GM21723 (cell line): ENCODE data around the gene TNNC2.
A peak's percentile ranks its signal among the peaks of the same experiment; 100 is the strongest.
"Not testable (repeated sequence)": the region's sequence is repeated elsewhere in the genome, so short reads cannot be mapped to it uniquely, and the experiment has no call there.

Experiments
- ATAC-seq: cut with Tn5 transposase; IDR thresholded peaks from one replicate; pipeline ENCODE4 v1.9.1; 2021; ENCODE audit warnings: mild to moderate bottlenecking, moderate library complexity; ENCODE audit not compliant: unreplicated experiment

The TNNC2 gene

DNA sequence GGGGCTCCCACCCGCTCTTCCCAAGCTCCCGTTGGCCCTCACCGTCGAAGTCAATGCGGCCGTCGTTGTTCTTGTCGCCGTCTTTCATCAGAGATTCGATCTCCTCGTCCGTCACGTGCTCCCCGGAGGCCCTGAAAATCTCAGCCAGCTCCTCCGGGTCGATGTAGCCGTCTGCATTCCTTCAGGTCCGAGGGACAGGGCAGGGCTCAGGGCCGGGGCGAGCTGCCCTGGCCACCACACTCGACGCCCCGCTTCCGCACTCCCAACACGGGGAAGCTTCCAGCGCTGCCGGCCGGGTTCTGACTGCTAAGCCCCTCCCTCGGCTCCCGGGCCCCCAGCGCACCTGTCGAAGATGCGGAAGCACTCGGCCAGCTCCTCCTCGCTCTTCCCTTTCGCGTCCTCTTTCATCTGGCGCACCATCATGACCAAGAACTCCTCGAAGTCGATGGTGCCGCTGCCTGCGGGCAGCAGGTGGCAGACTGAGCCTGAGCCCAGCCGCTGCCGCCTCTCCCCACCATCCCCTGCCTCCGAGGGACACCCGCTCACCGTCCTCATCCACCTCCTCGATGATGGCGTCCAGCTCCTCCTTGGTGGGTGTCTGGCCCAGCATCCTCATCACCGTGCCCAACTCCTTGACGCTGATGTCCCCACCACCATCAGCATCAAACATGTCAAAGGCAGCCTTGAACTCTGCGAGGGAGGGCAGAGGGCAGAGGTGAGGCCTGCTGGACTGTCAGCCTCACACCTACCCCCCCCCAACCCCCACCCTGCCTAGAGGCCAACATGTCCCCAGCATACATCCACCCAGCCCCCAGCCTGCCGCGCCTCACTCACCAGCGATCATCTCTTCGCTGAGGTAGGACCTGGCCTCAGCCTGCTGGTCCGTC lies 2.9 kb downstream of the TNNC2 start:
- ATAC-seq = no peak

- ATAC-seq = no peak
These were observed 4.3 kb downstream of the TNNC2 start for GRCh38 chr20:45822857-45823256.

GRCh38 chr20:45821947-45822346 lies 5.2 kb downstream of the TNNC2 start:
- ATAC-seq = no peak

DNA sequence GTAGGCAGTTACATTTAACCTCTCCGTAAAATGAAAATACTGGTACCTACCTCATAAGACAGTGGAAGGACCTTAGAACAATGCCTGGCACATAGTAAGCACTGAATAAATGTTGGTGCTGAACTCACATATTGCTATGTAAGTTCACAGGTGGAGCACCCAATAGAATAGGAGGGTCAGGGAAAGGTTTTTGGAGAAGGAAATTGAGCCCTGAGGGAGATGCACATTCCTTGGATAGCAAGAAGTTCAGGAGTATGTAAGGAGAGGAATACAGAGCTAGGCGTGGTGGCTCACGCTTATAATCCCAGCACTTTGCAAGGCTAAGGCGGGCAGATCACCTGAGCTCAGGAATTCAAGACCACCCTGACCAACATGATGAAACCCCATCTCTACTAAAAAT lies 7.6 kb downstream of the TNNC2 start:
- ATAC-seq = no peak

GRCh38 chr20:45818239-45818638 lies 8.9 kb downstream of the TNNC2 start:
- no peak for ATAC-seq

GRCh38 chr20:45817376-45818194 lies 9.5 kb downstream of the TNNC2 start:
- no peak for ATAC-seq

DNA sequence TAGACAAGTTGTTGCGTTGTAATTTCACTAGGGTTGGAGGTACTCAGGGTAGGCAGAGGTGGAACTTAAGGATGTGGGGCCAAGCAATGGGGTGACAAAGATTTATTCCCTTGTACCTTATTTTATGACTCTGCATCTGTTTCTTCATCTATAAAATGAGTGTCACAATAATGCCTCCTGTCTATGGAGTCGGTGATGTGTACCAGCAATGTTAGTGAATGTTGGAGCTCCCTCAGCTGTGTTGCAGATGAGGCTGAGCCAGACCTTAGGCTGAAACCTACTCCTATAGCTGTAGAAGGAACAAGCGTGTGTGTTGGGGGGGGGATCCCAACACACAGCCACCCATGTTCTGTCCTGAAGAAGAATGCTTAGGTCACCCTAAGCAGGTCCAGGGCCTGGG lies 10.2 kb downstream of the TNNC2 start:
- ATAC-seq = no peak

DNA sequence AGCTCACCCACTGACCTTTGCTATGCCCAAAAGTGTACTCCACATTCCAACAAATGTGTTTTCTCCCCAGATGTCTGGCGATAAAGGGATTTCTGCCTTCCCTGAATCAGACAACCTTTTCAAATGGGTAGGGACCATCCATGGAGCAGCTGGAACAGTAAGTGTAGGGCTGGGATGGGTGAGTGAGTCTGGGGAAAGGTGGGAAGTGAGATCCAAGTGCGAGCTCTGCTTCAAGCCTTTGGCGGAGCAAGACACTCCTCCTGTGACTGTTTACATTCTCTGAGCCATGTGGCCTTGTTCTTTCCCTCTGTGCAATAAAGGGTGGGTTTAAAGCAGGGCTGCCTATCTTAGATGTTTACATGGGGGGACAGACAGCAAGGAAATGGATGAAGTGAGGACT lies 12.8 kb downstream of the TNNC2 start:
- no peak for ATAC-seq

- ATAC-seq = no peak
These were observed 13.6 kb downstream of the TNNC2 start for GRCh38 chr20:45813489-45813888.

GRCh38 chr20:45813006-45813340 lies 14.1 kb downstream of the TNNC2 start:
- no peak for ATAC-seq

DNA sequence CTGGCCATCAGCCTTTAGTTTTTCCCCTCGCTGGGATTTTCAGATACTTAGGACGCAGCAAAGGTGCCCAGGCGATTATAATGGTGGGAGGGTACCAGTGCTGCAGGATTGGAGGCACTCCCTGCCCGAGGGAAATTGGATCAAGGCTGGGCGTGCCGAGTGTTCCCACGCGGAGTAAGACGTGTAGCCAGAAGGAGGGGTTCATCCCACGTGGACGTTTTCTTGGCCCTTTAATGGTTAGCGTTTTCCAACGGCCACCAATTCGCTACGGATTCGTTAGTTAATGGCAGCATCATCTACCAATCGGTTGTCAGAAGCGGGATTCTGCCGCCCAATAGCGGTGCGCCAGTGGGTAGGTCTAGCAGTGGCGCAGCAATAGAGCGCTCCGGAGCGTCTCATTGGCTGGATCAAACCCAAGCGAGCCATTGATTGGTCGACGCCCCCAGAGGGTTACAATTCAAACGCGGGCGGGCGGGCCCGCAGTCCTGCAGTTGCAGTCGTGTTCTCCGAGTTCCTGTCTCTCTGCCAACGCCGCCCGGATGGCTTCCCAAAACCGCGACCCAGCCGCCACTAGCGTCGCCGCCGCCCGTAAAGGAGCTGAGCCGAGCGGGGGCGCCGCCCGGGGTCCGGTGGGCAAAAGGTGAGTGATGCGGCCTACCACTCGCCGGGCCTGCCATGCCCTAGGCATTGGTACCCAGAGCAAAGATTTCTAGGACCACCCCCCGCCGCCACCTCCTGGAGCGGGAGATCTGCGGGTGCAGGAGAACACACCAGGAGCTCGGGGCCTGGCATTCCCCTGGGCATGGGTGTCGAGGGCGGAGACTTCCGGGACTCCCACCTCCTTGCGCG lies 14.7 kb downstream of the TNNC2 start, which contains the start of gene UBE2C:
Gene UBE2C (plus strand): TSS at position 488 of the 849 bp plus-strand sequence. CDS start 52 bp downstream, at position 540.
- peak; percentile 95 for ATAC-seq

DNA sequence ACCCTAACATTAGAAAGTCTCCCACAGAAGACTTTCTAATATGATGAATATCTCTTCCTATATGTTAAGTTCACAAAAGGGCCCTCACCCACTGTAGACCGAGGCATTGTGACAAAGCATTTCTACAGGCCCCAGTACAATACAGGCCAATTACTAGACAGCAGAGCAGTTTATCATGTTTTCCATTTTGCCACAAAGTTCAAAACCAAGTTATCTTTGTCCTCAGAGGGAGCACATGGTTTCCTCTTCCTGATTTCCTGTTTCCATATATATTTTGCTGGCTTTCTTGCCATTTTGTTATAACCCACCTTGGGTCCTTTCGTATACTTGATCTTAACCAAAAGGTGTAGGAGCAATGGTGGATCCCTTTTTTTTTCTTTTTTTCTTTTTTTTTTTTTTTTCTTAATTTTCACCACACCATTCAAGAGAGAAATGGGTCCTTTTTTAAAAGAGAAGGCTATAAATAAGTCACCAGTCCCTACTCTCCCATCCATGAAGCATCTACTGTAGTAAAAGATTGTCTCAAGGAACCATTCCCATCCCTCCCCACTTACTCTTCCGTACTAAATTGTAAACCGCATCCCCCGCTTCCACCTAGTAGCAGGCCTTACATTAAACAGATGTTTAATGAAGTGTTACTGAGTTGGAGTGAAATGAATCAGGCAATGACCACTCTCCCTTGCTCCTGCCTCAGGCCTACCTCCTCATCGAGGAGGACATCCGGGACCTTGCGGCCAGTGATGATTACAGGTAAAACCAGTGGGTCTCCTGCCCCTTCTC lies 16.7 kb downstream of the TNNC2 start:
- no peak for ATAC-seq

DNA sequence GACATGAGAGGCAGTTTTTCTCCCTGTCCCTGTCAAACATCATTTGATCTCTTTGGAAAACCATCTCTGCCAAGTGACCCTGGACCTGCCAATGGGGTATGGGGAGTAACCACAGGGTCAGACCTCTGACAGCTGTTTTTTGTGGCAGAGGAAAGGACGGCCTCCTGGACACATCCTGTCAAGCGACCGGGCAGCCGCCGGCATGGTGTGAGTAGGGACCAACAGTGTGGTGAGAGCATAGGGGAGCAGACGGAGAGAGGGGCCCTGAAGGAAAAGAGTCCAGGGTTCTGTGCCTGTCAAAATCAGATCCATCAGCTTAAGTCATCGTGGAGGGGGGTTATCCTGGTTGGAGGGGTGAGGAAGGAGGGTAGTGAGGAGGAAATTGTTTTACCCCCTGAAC lies 25.3 kb downstream of the TNNC2 start:
- no peak for ATAC-seq

DNA sequence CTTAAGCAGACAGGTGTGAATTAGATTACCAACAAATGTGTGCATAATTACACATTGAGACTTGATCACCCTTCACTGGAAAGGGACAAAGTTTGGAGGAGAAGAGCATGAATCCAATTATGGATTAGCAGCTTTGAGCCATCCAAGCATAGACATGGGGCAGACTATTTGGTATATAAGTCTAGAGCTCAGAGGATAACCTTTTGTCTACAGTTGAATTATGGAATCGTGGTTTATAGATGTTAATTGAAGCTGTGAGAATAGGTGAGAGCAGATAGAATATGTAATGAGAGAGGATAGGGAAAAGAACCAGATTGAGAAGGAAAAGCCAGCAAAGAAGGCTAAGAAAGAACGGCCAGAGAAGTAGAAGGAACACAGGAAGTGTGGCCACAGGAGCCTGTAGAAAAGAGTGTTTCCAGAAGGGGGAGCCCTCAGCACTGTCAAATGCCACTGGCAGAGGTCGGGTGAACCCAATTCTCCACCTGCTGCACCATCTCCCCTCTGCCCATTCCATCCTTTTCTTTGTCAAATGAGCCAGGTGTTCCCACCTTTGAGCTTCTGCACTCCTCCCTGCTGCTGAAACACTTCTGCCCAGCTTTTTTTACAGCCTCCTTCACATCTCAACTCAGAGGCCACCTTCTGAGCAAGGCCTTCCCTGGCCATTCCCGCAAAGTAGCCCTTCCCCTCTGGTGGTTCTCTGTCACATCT lies 28.0 kb downstream of the TNNC2 start:
- ATAC-seq = peak; percentile 56

GRCh38 chr20:45797955-45798354 lies 29.2 kb downstream of the TNNC2 start:
- not testable (repeated sequence) for ATAC-seq

DNA sequence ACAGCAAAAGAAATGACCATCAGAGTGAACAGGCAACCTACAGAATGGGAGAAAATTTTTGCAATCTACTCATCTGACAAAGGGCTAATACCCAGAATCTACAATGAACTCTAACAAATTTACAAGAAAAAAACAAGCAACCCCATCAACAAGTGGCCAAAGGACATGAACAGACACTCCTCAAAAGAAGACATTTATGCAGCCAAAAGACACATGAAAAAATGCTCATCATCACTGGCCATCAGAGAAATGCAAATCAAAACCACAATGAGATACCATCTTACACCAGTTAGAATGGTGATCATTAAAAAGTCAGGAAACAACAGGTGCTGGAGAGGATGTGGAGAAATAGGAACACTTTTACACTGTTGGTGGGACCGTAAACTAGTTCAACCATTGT lies 29.6 kb downstream of the TNNC2 start:
- ATAC-seq = not testable (repeated sequence)

DNA sequence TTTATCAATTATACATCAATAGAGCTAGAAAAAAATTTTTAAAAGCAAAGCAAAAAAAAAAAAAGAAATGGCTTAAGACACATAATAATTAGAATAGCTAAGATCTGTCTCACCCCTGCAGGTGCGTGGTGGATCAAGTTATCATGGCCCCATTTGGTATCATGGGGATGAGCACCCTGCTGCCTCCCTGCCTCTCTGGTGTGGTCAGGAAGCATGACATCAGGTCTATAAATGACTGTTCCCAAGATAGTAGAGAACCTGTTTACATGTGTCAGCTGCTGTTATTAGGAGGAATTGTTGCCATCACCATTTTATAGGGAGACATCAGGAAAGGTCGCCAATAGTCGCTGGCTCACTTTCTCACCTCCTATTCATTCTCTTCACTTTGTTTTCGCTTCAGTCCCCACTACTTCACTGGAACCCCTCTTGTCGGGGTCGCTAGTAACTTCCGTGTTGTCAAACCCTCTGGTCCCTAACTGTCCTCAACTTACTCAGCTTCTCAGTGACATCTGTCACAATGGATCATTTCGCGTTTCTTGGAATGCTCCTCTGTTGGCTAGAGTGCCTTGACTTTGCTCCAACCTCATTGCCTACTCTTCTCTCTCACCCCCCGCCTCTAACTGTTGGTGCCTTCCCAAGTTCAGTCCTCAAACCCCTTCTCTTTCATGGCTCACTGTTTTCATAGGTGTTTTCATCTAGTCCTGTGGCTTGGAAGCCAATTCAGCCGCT lies 30.6 kb downstream of the TNNC2 start:
- no peak for ATAC-seq

DNA sequence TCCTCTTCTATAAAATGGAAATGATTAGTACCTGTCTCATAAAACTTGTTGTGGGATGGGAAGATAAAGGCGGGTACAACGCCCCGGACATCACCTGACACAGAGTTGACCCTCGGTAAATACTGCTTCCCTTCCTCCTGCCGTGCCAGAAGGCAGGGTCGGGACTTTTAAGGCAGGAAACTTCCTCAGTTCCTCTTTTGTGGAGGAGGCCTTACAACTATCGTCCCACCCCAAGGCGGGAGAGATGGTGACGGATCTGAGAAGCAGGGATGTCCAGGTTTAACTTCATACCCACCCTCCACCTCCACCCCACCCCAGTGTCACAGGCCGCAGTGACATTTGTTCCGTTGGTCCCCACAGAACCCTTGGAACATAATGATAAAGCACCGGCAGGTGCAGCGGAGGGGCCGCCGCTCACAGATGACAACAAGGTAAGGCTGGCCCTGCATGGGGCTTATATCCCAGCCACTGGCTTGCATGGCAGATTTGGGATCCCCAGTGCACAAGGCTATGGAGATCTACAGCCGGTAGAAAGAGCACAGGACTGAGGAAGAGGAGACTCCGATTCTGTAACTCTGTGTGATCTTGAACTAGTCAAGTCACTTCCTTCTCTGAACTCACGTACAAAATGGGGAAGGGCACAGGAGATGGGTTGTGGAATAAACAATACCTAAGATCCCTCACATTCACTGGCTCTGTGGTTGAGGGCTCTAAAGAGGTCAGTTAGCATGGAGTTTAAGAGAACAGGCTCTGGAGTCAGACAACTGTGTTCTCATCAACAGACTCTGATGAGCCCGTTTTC lies 34.6 kb downstream of the TNNC2 start:
- ATAC-seq = peak; percentile 10
